ENCODE results near the gene GMPPB.
"Not testable (repeated sequence)": the region's sequence is repeated elsewhere in the genome, so short reads cannot be mapped to it uniquely, and the experiment has no call there.

Gene GMPPB

DNA sequence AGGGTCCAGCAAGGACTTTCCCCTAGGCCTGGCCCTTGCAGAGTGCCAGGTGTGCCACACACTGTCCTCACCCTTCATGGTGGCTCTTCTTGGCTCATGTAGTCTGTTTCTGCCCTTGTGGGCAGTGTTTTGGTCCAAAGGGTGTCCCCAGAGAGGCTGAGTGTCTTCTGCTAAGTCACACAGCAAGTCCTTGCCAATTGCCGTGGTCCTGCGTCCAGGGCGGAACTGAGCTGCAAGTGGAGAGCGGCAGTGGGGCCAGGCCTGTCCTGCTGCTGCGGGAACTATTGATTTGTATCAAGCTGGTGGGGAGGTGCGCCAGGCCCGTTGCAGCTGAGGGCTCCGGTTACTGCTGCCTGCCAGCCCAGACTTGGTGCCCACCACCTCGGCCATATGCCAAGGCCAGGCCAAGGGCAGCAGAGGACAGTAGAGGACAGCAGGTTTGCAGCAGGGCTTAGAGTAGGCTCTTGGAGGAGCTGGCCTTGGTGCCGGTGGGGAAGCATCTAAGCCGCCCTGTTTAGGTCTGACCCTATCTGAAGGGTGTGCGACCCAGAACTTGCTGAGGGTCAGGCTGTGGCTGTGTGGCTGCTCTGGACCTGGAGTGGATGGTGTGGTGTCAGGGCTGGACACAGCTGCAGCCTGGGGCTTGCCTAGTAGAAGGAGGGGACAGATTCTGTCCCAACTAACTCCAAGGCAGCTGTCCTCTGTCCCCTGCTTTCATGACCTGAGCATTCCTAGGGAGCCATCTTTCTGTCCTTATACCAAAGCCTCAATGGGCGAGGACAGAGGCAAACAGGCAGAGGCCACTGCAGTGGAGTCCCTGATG, 8.8 kb downstream of the GMPPB start:
- in situ Hi-C loops (cut with MboI; ENCODE audit: low sequenced_read_pairs) = no loop called here

DNA sequence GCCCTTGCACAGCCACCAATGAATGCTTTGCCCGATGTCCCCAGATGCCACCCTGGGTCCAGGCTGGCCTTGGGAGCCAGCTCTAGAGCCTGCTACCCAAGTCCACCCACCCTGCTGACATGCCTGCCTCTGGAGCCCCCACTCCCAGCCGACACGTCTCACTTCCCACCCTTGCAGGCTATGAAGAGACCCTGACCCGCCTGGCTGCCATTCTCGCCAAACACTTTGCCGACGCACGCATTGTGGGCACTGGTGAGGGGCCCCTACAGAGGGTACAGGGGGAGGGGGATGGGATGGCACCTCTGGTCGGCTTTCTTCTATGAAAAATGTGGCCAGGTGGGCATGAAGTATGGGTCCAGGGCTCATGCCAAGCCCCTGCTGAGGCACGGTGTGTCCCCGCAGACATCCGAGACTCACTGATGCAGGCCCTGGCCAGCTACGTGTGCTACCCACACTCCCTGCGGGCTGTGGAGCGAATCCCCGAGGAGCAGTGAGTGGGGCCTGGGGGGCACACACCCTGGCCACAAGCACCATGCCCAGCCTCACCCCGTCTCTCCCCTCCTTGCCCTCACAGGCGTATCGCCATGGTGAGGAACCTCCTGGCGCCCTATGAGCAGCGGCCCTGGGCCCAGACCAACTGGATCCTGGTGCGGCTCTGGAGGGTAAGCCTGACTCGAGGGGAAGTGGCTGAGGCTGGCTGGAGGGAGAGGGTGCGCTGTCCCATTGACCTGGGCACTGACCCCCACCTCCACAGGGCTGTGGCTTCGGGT, 10.2 kb downstream of the GMPPB start:
- in situ Hi-C loops (cut with MboI; ENCODE audit: low sequenced_read_pairs) = no loop called here

DNA sequence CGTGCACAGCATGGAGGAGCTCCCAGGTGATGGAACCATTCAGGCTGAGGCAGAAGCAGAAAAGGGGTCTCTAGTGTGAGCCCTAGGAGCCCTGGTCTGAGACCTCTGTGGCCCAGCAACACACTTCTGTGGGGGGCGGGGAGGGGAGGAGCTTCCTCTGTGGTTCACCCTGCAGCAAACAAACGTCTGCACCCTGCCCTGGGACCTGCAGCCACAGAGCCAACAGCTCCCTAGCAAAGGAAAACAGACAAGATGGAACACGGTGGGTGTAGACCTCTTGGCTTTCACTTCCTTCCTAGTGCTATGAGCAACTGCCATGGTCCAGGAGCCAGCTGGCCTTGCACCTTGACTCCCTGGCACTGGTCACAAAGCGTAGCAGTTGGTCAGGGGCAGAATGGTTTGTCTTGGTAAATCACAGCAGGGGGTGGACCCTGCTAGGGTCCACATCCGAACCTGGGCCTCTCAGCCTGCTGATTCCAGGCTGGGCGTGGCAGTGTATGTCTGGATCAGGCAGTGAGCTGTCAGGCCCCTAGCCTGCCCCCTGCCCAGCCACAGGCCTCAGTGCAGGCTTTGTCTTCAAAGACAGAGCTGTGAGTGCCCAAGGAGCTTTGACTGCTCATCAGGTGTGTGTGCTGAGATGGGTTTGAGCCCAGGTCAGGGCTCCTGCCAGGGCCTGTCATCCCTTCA, 11.0 kb downstream of the GMPPB start:
- in situ Hi-C loops (cut with MboI; ENCODE audit: low sequenced_read_pairs) = no loop called here

DNA sequence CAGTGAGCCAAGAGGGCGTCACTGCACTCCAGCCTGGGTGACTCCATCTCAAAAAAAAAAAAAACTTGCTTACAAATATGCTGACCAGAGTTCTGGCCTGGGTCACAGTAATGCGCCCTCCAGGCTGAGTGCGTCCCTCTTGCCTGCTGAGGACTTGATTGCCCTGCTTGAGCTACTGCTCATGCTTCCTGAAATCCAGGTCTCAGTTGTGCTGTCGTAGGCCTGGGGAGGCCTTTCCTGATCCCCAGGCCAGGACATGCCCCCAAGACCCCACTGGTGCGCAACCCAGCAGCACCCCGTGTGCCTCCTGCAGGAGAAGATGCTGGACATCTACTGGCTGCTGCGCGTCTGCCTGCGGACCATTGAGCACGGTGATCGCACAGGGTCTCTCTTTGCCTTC, 11.6 kb downstream of the GMPPB start:
- in situ Hi-C loops (cut with MboI; ENCODE audit: low sequenced_read_pairs) = no loop called here

DNA sequence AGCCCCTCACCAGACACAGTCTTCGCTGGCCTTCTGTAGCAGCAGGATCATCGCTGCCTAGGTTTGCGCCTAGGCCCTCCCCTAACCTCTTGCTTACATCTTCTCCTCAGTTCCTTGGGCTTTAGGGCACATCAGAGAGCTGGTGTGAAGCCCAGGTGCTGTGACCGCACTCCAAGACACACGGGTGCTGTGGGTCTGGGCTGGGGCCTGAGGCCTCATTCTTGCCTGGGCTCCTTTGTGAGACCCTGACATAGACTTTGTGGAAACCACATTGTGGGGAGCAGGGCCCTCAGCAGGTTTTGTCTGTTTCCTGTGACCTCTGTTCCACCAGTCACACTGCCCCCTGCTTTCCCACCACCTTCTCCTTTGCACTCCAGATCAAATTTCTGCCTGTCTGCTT, 12.3 kb downstream of the GMPPB start:
- in situ Hi-C loops (cut with MboI; ENCODE audit: low sequenced_read_pairs) = no loop called here

DNA sequence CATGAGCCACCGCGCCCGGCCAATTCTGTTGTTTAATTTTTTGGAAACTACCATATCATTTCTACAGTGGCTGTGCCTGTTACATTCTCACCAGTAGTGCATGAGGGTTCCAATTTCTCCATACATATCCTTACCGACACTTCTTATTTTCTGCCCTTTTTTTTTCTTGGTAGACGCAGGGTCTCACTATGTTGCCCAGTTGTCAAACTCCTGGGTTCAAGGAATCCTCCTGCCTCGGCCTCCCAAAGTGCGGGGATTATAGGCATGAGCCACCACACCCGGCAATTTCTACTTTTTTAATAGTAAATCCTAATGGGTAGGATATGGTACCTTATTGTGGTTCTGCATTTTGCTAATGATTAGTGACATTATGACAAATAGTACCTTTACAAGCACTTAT, 13.9 kb downstream of the GMPPB start:
- in situ Hi-C loops (cut with MboI; ENCODE audit: low sequenced_read_pairs) = no loop called here

DNA sequence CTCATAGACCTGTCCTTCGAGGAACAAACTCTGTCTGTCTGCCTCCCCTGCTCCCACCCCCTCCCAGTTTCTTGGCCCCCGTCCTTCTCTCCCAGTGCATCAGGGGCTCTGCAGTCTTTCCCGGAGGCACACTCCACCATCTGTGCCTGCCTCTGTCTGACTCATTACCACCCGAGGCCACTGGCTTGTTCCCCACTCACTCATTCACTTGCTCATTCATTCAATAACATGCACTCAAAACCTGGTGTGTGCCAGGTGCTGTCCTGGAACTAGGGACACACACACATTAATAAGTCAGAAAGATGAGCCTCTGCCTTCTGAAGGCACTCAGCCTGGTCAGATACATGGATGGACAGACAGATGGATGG, 16.7 kb downstream of the GMPPB start:
- in situ Hi-C loops (cut with MboI; ENCODE audit: low sequenced_read_pairs) = no loop called here

DNA sequence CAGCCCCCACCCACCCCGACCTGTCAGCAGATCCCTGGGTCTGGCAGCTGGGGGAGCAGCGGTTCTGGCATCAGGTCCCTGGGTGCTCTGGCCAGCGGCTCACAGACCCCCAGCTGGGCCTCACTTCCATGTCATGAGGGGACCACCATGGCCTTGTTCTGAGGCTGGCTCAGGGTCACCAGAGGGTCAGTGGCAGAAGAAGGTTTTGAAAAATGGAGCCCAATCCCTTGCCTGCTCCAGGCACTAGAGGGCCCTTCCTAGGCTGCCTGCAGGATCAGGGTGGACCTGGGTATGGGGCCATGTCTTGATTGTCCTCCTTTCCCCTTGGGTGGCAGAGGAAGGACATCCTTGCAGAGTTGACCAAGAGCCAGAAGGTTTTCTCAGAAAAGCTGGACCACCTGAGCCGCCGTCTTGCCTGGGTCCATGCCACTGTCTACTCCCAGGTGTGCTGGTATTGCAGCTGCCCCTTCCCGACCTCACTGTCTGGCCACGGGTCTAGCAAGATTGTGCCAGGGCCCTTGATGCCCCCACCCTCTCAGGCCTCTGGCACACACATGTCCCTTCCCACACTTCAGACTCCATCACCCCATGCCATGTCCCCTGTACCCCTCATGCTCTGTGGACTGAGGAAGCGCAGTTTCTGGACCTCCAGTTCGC, 17.2 kb downstream of the GMPPB start:
- in situ Hi-C loops (cut with MboI; ENCODE audit: low sequenced_read_pairs) = no loop called here

DNA sequence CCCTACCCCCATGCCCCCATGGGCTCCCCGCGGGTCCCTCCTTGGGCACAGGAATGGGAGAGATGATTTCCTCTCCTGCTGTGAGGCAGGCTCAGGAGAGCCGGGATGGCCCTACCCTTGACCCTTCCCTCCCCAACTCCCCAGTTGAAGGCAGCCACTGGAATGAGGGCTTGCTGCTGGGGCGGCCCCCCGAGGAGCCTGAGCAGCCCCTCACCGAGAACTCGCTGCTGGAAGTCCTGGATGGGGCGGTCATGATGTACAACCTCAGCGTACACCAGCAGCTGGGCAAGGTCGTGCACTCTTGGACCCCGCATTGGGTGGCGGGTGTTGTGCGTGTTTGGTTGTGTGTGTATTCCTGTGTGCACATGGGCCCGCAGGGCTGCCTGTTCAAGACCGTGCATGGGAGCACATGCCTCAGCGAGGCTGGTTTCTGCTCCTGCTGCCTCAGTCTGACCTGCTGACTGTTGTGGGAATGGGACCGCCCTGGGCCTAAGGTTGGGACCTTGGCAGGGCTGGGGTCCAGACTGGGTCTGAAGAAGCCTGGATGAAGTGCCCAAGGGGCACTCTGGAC, 18.3 kb downstream of the GMPPB start:
- in situ Hi-C loops (cut with MboI; ENCODE audit: low sequenced_read_pairs) = no loop called here

DNA sequence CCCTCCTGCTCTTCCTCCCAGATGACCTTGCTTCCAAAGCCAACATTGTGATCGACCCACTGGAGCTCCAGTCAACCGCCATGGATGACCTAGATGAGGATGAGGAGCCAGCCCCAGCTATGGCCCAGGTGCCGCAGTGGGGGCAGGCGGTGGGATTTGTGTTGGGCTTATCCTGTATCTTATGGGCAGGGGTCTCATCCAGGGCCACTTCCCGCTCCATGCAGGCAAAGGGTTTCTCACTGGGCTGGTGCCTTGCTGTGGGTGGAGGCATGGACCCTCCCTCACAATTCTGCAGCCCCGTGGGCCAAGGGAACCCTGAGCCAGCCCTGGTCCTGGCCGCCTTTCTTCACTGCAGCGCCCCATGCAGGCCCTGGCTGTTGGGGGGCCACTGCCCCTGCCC, 19.1 kb downstream of the GMPPB start:
- in situ Hi-C loops (cut with MboI; ENCODE audit: low sequenced_read_pairs) = no loop called here

DNA sequence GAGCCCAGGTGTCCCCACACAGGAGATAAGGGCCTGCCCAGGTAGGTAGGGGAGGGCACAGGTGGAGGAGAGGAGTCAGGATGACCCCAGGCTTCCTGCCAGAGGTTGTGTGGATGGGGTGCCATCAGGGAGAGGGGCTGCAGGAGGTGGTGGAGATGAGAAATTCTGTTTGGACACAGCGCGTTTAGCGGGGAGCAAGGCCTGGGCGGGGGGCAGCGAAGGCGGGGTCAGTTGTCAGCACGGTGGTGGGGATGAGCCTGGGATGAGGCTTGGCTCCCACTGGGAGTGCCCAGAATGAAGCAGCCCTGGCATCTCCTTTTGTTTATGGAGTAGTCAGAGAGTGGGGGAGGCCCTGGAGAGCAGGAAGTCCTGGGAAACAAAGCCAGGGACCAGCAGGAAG, 19.8 kb downstream of the GMPPB start:
- in situ Hi-C loops (cut with MboI; ENCODE audit: low sequenced_read_pairs) = no loop called here

DNA sequence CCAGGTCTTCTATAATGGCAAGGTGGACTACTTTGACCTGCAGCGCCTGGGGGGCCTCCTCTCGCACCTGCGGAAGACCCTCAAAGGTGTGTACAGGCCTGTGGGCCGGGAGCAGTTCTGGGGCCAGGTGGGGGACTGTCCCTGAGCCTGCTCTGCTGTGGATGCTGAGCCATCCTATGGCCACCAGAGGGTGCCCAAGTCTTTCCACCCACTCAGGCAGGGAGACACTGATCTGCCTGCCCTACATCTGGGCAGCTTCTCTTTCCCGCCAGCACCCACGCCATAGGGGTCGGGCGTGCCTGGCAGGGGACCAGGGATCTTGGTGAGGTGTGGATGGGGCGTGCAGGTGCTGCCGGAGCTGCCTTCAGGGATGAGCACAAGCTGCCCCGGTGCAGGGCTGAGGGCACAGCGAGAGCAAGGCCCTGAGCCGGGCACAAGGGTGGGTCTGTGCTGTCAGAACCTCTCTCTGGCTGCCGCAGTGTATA, 20.3 kb downstream of the GMPPB start:
- in situ Hi-C loops (cut with MboI; ENCODE audit: low sequenced_read_pairs) = no loop called here

DNA sequence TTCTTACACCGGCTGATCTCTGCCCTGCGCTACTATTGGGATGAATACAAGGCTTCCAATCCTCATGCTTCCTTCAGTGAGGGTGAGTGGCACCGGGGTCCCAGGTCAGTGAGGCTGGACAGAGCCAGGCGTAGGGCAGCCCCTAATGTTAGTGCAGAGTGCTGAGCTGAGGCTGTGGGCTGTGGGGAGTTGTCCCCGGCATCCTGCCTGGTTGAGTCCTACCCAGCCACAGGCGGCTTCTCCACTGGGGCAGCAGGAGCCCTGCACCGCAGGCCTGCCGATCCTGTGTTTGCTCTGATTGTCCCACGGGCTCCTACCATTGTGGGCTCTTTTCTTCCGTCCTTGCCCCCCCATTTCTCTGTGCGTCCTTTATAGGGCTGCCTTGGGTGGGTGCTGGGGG, 21.1 kb downstream of the GMPPB start:
- in situ Hi-C loops (cut with MboI; ENCODE audit: low sequenced_read_pairs) = no loop called here

DNA sequence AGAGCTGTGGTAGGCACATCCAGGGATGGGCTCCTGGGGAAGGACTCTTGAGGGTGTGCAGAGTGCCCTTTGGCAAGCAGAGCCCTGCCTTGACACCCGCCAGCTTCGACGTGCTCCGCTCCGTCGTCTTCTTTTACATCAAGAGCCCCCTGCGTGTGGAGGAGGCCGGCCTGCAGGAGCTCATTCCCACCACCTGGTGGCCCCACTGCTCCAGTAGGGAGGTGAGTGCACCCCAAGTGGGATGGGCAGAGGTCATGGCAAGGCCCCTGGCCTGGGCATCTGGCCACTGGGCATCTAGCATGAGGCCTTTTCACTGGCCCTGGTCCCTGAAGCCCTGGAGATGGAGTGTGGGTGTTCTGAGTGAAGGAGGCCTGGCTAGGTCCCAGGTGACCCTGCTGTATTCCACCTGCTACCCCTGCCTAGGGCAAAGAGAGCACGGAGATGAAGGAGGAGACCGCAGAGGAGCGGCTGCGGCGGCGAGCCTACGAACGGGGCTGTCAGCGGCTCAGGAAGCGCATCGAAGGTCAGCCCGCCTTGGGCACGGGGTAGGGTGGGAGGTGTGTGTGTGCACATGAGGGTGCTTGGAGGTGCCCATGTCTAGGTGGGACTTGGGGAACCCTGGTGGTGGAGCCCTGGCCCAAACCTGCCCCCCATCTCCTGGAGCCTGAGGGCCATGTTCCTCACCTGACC, 22.2 kb downstream of the GMPPB start:
- in situ Hi-C loops (cut with MboI; ENCODE audit: low sequenced_read_pairs) = no loop called here

DNA sequence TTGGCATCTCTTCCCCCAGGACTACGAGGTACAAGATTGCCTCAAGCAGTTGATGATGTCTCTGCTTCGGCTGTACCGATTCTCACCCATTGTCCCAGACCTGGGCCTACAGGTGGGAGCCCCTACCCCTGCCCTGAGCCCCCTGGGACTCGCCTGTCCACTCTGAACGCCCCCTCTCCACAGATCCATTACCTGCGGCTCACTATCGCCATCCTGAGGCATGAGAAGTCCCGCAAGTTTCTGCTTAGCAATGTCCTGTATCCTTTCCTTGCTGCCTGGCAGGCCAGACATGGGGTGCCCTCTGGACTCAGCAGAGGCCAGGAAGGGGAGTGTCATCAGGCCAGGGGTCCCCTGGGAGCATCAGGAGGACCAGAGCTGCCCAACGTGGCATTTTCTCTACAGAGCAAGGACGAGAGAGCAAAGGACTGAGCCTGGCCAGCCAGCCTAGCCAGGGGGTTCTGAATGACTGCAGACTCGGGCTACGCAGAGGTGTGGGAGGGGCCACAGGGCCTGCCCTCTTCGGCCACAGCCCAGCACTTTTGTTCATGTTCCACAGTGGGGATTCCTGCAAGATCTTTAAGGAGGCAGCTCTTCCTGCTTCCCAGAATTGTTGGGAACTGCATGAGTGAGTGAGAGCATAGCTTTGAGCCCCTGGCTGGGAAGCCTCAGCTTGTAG, 23.2 kb downstream of the GMPPB start:
- in situ Hi-C loops (cut with MboI; ENCODE audit: low sequenced_read_pairs) = no loop called here

DNA sequence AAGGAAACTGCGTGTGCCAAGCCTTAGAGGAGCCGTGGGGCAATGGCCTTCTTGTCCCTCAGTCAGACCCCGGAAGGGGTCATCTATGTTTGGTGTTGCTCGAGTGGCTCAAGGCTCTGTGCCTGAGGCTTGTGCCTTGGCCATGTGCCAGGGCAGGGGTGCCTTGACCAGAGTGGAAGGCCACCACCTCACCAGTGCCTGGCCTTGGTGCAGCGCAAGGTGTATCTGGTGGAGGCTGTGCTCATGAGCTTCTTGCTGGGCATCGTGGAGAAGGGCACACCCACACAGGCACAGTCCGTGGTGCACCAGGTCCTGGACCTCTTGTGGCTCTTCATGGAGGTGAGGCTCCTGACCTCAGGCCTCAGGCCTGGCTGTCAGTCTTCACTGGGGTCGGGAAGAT, 23.7 kb downstream of the GMPPB start:
- in situ Hi-C loops (cut with MboI; ENCODE audit: low sequenced_read_pairs) = no loop called here

DNA sequence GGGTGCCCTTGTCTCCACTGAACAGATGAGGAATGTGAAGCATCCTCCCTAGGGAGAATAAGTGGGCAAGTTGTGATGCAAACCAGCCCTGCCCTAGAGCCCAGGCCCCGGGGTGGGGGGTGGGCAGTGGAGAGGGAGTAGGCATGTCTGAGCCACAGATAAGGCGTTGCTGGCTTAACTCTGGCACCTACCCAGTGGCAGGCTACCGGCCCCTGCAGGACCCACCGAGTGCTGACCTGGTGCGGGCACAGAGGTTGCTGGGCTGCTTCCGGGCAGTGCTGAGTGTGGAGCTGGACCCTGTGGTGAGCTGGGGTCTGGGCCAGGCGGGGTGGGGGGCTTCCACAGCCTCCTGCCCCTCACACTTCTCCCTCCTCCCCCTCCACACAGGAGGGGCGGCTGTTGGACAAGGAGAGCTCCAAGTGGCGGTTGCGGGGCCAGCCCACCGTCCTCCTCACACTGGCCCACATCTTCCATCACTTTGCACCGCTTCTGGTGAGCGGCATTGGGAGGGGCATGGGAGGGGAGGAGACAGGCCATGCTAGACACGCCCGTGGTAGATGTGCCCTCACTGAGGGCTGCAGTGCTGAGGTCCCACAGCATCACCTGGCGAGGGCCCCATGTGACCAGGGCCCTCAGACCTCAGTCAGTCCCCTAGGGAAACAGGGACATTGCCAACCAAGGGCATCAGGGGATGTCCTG, 24.3 kb downstream of the GMPPB start:
- in situ Hi-C loops (cut with MboI; ENCODE audit: low sequenced_read_pairs) = no loop called here

DNA sequence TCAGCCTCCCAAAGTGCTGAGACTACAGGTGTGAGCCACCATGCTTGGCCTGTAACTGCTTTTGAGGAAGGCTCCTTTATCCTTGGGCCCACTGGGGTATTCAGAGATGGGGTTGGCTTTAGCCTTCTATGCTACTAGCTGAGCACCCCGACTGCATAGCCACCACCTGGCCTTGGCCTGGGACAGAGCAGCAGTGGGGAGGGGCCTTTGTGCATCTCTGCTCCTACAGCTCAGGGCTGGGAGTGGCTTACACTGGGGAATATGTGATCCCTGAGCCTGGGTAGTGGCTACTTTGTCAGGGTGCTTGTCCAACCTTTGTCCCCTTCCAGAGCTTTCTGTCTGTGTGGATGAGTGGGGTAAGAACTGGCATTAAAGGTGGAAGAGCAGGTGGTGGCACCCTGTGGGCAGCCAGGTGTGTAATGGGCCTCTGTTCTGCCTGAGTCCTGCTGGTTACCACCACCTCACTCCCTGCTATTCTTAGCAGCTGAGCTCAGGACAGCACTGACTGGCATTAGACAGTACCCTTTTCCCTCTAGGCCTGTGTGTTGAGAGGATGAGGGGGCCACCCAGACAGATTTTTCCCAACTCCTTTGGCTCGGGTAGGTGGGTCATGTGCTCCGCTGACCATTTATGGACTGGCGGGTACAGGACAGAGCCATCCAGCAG, 28.3 kb downstream of the GMPPB start:
- in situ Hi-C loops (cut with MboI; ENCODE audit: low sequenced_read_pairs) = not testable (repeated sequence)

Data from hTERT RPE-1 (cell line).